Activated naive CD4-positive, alpha-beta T cell treated with anti-CD3 and anti-CD28 coated beads for 36 hours (primary cell): Measurements from ENCODE around the gene ANTXR1. TPM values are rescaled to one million over a fixed set of nuclear protein-coding genes. Genes with fewer than 3 reads are reported as not detected.
A peak's percentile ranks its signal among the peaks of the same experiment; 100 is the strongest.

Experiments
- CTCF ChIA-PET: fragments of 350-600 bp; sonication (Branson Sonifier 250); formaldehyde crosslinking; loops from one replicate; lab custom pipeline; 2021; ENCODE audit warnings: antibody characterized with exemption; lab: Charles Lee
- DNase-seq: peaks from one replicate; pipeline ENCODE4 v3.0.0-alpha.2; 2020
- H3K27ac Mint-ChIP-seq: one replicate; pipeline ENCODE4 v1.8.0; 2021; ENCODE audit warnings: mild to moderate bottlenecking, mixed read lengths
- H3K27me3 Mint-ChIP-seq: one replicate; pipeline ENCODE4 v1.8.0; 2021; ENCODE audit warnings: low read depth, mixed read lengths
- H3K36me3 Mint-ChIP-seq: one replicate; pipeline ENCODE4 v1.8.0; 2021; ENCODE audit warnings: low read depth, mixed read lengths
- H3K4me1 Mint-ChIP-seq: one replicate; pipeline ENCODE4 v1.8.0; 2021; ENCODE audit warnings: low read depth, mixed read lengths
- H3K4me3 Mint-ChIP-seq: one replicate; pipeline ENCODE4 v1.8.0; 2021; ENCODE audit warnings: mild to moderate bottlenecking, moderate library complexity, mixed read lengths
- H3K9me3 Mint-ChIP-seq: one replicate; pipeline ENCODE4 v1.8.0; 2021; ENCODE audit warnings: mixed read lengths
- intact Hi-C: fragments of 100-400 bp; cut with micrococcal nuclease; formaldehyde crosslinking; loops from one replicate; pipeline ENCODE4 v1.15.1; 2023
- total RNA-seq, 2 experiments: library from RNA; stranded (reverse); gene quantifications; one replicate each; pipeline ENCODE4 v1.2.3, GENCODE V29; 2021

Gene ANTXR1
- total RNA-seq, 2 experiments from 2014 or later, result 0.17 TPM; not detected in 1

DNA sequence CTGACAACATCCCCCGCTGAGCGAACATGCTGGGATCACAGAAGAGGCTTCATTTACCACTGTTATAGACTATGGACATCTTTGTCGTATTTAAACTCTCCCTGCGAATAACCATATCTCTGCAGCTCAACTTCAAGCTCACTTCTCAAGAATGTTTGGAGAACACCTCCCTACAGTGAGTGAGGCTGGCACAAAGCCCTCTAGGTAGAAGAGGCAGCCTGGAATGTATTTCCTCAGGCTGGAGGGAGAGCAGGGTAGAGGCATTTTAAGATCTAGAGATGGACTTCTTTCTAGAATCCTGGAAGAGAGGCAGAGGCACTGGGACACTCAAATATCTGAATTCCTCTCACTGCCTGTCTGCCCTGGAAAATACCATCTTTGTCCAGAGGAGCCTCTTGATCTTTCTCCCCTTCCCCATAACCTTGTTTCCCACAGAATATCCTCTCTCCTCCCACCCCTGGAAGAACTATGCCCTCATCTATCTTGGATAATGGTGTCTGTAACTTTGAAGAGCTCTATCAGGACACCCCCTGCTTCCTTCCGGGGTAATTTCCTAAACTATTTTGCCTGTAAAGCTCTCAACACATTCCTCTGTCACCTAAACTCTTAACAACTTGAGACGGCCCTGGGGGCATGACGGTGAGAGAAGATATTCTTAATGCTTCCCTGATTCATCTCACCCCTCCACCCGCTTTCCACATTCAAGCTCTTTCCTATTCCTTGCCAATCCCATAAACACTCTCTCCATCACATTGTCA is 2.4 kb upstream of the ANTXR1 start:
- no peak for DNase-seq
- no peaks in the 10 kb centered on the region for H3K9me3 Mint-ChIP-seq
- CTCF ChIA-PET, result interaction anchor here (1.2 kb wide), 1 partner anchor 296 kb away, joined by 5 read pairs; no protein-coding TSS in a partner anchor
- H3K27me3 Mint-ChIP-seq, result peaks cover 28% of the 10 kb centered on the region
- H3K27ac Mint-ChIP-seq, result no peak overlapping the region
- H3K4me1 Mint-ChIP-seq, result peaks cover 10% of the 10 kb centered on the region
- intact Hi-C loops, result loop anchor here (5.0 kb wide), 1 partner anchor 68 kb away; no protein-coding TSS in a partner anchor
- H3K4me3 Mint-ChIP-seq, result no peak overlapping the region
- H3K36me3 Mint-ChIP-seq, result no peaks in the 10 kb centered on the region

DNA sequence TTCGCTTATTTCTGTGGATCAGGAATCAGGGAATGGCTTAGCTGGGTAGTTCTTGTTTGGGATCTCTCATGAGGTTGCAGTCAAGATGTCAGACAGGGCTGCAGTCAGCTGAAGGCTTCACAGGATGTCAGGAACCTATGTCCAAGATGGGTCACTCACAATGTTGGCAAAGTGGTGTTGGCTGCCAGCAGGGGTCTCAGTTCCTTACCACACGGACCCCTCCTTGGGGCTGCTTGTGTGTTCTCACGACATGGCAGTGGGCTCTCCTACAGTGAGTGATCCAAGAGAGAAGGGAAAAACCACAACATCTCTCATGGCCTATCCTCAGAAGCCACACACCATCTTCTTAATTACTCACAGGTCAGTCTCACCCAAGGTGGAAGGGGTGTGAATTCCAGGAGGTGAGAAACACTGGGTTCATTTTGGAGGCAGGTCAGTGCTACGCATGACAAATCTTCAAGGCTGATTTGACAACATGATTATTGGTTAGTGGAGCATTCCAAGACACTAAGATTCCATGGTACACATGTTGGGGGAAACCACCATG is 1.3 kb upstream of the ANTXR1 start:
- H3K27me3 Mint-ChIP-seq, result peaks cover 32% of the 10 kb centered on the region
- no peaks in the 10 kb centered on the region for H3K36me3 Mint-ChIP-seq
- no peaks in the 10 kb centered on the region for H3K9me3 Mint-ChIP-seq
- intact Hi-C loops, result loop anchor here (5.0 kb wide), 1 partner anchor 69 kb away; no protein-coding TSS in a partner anchor
- H3K4me1 Mint-ChIP-seq, result peaks cover 10% of the 10 kb centered on the region
- no peak overlapping the region for H3K27ac Mint-ChIP-seq
- CTCF ChIA-PET, result interaction anchor here (1.2 kb wide), 1 partner anchor 295 kb away, joined by 5 read pairs; no protein-coding TSS in a partner anchor
- no peak overlapping the region for H3K4me3 Mint-ChIP-seq
- no peak for DNase-seq

DNA sequence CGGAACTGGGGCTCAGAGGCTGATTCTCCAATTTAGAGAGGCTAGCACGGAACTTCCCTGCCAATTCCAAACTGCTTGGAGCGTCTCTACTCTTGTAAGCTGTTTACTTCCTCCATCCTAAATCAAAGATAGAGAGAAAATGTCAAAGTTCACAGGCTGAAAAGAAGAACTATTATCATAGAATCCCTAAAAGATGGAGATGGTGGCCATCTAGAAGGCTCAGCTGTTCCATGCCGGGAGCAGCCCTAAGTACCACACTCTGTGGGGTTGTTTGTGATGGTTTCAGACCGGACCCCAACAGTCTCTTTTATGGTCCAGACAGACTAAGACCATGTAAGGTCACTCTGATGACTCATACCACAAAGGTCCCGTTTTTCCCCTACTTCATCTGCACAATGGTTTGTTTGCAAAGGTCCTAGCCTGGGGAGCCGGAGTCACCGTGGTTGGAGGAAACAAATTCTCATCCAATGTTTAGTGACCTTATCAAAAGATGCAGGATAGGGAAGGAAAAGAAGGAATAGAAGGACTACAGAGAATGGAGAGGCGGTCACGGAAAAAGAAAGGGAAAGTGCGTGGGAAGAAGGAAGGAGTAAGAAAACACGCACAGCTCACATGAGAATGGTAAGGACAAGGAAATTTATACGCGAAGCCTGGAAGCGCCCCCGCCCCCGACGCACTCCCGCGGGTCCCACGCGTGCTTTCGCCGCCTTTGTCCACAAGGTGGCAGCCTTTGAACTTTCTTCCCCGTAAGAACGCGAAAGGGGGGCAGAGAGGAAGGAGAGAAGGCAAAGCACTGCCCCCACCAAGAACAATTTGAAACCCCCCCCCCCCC is 453 bp upstream of the ANTXR1 start:
- Mint-ChIP-seq H3K27ac (no peak overlapping the region), H3K9me3 (no peaks in the 10 kb centered on the region), H3K27me3 (peaks cover 33% of the 10 kb centered on the region), H3K4me3 (peak overlapping the region; percentile 68), H3K36me3 (no peaks in the 10 kb centered on the region), H3K4me1 (peaks cover 10% of the 10 kb centered on the region)
- CTCF ChIA-PET, result interaction anchor here (0.6 to 1.0 kb wide), 5 partner anchors 34 to 192 kb away, joined by 3 to 4 read pairs (median 3); no protein-coding TSS in a partner anchor
- intact Hi-C loops, result loop anchor here (1.0 to 5.0 kb wide), 2 partner anchors 70 to 295 kb away; no protein-coding TSS in a partner anchor
- peak; percentile 53 for DNase-seq

DNA sequence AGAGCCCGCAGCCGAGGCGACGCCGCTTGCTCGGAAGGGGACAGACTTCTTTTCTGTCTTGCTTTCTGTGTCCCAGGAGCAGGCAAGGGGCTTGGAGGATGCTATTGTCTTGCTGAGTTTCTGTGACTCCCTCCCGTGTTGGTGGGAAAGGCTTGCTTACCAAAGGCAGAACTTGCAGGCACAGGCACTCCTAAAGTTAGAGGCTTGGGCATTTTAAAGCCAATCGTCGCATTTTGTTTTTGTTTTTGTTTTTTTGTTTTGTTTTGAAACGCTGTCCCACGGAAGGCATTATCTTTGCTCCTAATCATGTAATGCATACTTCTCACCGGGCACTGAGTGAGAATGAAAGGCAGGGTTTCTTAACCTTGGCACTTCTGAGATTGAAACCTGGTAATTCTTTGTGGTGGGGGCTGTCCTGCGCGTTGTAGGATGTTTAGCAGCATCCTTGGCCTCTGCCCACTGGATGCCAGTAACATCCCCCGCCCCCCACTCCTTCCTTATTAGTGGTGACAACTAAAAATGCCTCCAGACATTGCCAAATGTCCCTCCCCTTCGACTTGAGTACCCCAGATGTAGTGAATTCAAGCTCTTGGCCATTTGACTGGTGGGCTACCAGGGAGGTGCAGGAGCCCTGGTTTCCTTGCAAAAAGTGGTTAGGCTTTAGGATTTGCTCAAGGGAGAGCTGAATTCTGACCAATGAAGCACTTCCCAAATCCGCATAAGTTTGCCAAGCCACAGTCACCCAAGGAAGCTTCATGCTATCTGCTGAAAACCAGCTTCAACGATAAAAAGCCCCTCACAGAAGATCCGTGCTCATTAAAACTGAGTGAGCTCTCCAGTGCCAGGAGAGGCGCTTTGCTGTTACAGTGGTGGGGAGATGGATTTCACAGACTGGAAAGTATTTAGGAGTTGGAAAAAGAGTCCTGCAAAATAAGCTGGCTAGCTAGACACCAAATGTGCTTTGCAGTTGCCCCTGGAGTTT is 1.2 kb downstream of the ANTXR1 start:
- CTCF ChIA-PET, result interaction anchor here (0.9 to 1.1 kb wide), 3 partner anchors 44 to 292 kb away, joined by 3 to 6 read pairs (median 4); no protein-coding TSS in a partner anchor
- Mint-ChIP-seq H3K27ac (no peak overlapping the region), H3K27me3 (peaks cover 39% of the 10 kb centered on the region), H3K4me1 (peaks cover 10% of the 10 kb centered on the region), H3K9me3 (no peaks in the 10 kb centered on the region), H3K36me3 (no peaks in the 10 kb centered on the region), H3K4me3 (peak overlapping the region; percentile 68)
- DNase-seq, result peak; percentile 45
- intact Hi-C loops, result loop anchor here (1.0 to 5.0 kb wide), 3 partner anchors 40 to 293 kb away; no protein-coding TSS in a partner anchor

DNA sequence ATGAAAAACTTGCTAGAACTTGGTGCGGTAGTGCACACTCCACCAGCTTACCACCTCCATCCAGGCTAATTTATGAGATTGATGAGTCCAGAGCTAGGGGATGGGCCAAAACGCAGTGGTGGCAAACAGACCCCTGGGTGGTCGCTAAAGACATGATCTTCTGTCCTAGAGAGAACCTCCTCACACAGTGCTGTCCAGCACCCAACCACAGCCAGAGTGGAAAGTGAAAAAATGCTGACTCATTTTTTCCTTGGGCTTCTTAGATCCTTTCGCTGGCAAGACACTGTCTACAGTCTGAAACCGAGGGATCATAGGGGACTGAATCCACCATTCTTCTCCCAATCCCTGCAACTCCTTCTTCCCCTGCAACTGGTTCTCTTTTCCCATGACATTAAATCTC is 4.1 kb downstream of the ANTXR1 start:
- Mint-ChIP-seq H3K27ac (no peak overlapping the region), H3K4me3 (no peak overlapping the region), H3K36me3 (no peaks in the 10 kb centered on the region), H3K27me3 (peaks cover 31% of the 10 kb centered on the region), H3K9me3 (no peaks in the 10 kb centered on the region), H3K4me1 (peaks cover 10% of the 10 kb centered on the region)
- no peak for DNase-seq
- CTCF ChIA-PET, result interaction anchor here (0.6 kb wide), 1 partner anchor 39 kb away, joined by 4 read pairs; no protein-coding TSS in a partner anchor
- intact Hi-C loops, result no loop called here

DNA sequence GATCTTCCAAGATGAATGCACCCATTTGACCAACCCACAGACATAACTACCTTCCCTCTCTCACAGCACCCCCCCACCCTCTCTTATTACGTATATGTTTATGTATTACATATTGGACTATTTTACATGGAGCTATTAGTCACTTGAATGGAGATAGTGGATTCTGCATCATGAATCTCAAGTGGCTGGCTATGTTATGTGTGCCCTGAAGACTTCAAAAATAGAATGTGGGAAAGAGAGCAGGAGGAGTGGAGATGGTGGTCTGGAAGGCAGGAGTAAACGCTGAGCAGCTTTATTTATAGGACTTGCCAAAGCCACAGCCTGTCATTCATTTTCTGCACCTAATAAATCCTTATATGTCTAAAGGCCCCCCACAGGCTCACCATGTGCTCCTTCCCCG is 4.9 kb downstream of the ANTXR1 start:
- CTCF ChIA-PET, result no interaction called here
- H3K9me3 Mint-ChIP-seq, result no peaks in the 10 kb centered on the region
- H3K4me3 Mint-ChIP-seq, result no peak overlapping the region
- intact Hi-C loops, result no loop called here
- H3K27ac Mint-ChIP-seq, result no peak overlapping the region
- no peaks in the 10 kb centered on the region for H3K36me3 Mint-ChIP-seq
- peaks cover 26% of the 10 kb centered on the region for H3K27me3 Mint-ChIP-seq
- H3K4me1 Mint-ChIP-seq, result peaks cover 8% of the 10 kb centered on the region
- no peak for DNase-seq

DNA sequence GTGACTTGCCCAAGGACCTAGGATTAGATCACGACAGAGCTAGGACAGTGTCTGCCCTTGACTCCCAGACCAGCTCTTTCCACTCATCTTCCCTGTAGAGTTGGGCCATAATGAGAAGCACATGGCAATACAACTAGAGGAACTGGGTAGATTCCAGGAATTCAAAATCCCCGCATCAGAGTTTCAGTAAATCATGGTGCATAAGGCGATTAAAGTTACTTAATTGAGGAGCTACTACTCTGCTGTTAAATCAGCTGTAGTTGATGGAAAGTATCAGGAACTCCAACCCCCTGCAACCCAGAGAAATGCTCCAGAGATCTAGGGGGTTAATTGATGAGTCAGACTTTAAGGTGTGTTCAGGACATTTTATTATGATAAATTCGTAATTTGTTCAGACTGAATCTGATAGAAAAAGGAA is 5.7 kb downstream of the ANTXR1 start:
- no peaks in the 10 kb centered on the region for H3K9me3 Mint-ChIP-seq
- intact Hi-C loops, result no loop called here
- H3K4me3 Mint-ChIP-seq, result no peak overlapping the region
- no peak for DNase-seq
- peaks cover 24% of the 10 kb centered on the region for H3K27me3 Mint-ChIP-seq
- H3K4me1 Mint-ChIP-seq, result peaks cover 8% of the 10 kb centered on the region
- CTCF ChIA-PET, result interaction anchor here (0.6 to 1.0 kb wide), 2 partner anchors 365 to 628 kb away, joined by 3 read pairs; no protein-coding TSS in a partner anchor
- no peak overlapping the region for H3K27ac Mint-ChIP-seq
- no peaks in the 10 kb centered on the region for H3K36me3 Mint-ChIP-seq

DNA sequence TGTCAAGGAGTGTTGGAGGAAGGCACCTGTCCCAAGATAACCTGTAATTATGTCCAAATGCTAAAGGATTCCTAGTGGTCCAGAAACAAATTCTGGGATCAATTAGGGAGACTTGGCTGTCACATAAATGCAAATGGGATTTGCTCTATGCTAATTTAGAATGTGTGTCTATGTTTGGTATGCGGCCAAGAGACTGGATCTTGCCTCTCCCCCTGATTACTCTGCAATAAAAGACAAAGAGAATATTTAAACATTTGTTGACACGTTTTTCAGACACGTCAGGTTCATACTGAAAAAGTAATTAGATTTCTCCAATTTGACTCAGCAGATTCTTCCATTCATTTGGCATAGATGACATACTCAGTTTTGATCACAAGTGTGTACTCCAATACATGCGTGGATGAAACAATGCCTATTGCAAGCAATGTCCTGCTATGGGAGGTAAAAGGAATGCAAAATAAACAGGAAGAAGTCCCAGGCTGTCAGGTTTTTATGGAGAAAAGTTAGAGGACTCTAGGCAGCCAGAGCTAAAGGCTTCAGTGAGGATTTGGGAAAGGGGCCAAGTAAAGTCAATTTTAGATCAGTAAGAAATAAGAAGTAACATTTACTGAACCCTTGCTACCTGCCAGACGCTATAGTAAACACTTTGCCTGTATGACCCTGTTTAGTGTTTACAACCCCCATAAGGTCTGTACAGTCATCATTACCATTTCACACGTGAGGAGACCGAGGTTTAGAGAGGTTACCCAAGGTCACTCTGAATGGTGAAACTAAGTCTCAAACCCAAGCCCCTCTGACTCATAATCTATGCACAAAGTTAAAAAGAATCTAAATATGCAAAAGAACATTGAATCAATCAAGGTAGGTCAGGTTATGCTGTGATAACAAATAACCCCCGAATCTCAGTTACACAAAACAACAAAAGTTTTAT is 7.8 kb downstream of the ANTXR1 start:
- Mint-ChIP-seq H3K4me1 (no peaks in the 10 kb centered on the region), H3K27me3 (peaks cover 13% of the 10 kb centered on the region), H3K9me3 (no peaks in the 10 kb centered on the region), H3K36me3 (no peaks in the 10 kb centered on the region), H3K27ac (no peak overlapping the region), H3K4me3 (no peak overlapping the region)
- DNase-seq, result no peak
- CTCF ChIA-PET, result no interaction called here
- intact Hi-C loops, result no loop called here

DNA sequence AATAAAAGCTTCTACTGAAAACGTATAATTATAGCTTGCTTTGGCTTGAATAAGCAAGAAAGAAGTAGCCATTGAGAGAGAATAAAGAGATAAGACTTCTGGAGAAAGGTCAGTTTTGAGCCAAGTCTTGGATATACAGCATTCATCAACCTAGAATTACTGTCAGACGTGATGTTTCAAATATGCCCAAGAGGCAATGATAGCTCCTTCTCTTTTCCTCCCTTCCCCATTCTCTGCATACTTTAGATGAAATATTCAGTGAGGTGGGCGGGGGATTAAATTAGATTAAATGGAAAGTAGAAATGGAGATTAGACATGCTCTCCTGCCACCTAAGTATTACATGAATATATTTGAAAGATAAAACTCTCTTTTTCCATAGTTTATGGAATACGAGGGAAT is 8.7 kb downstream of the ANTXR1 start:
- peaks cover 10% of the 10 kb centered on the region for H3K27me3 Mint-ChIP-seq
- H3K9me3 Mint-ChIP-seq, result no peaks in the 10 kb centered on the region
- no peak for DNase-seq
- H3K4me3 Mint-ChIP-seq, result no peak overlapping the region
- intact Hi-C loops, result no loop called here
- H3K4me1 Mint-ChIP-seq, result no peaks in the 10 kb centered on the region
- no peaks in the 10 kb centered on the region for H3K36me3 Mint-ChIP-seq
- CTCF ChIA-PET, result interaction anchor here (3.8 kb wide), 1 partner anchor 285 kb away, joined by 15 read pairs; no protein-coding TSS in a partner anchor
- no peak overlapping the region for H3K27ac Mint-ChIP-seq

DNA sequence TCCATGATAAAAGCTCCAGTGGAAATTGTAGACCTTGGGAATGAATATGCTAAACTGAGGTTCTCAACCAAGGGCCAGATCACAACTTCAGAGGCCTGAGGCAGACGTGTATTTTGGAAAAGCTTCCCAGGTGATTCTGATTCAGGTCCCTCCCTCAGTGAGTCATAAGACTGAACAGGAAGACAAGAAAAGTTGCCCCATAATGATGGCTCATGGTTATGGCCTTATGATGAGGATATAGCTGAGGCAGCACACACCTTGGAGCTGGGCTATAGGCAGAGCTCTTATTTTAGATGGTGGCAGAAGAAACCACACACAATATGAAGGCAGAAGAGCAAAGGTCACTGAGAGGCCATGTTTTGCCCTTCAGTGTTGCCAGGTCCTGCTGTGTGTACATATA is 9.6 kb downstream of the ANTXR1 start:
- Mint-ChIP-seq H3K4me1 (no peaks in the 10 kb centered on the region), H3K27ac (no peak overlapping the region), H3K36me3 (no peaks in the 10 kb centered on the region), H3K9me3 (no peaks in the 10 kb centered on the region), H3K27me3 (peaks cover 13% of the 10 kb centered on the region), H3K4me3 (no peak overlapping the region)
- no peak for DNase-seq
- CTCF ChIA-PET, result interaction anchor here (3.8 kb wide), 1 partner anchor 284 kb away, joined by 15 read pairs; no protein-coding TSS in a partner anchor
- intact Hi-C loops, result no loop called here
